ENCODE results near the gene PCDH1.
A peak's percentile ranks its signal among the peaks of the same experiment; 100 is the strongest.
"Not testable (repeated sequence)": the region's sequence is repeated elsewhere in the genome, so short reads cannot be mapped to it uniquely, and the experiment has no call there.

PCDH1 gene

DNA sequence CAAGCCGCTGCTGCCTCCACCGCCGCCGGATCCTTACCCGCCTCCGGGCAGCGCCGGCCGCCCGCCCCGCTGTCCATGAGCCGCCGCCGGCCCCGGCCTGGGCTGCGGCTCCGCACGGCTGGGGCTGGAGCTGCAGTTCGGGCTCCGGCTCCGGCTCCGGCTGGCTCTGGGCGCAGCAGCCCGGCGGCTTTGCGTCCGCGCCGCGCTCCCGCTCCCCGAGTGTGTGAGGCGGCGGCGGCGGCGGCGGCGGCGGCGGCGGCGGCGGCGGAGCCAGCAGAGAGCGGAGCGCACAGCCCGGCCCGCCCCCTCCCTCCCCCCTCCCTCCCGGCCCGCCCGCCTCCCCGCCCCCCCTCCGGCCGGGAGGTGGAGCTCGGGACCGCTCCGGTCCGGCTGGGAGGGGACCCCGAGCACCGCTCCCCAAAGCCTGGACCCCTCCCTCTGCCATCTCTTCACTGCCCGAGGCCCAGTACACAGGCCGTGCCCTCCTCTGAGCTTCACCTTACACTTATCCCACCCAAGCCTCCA is at the start of gene PCDH1:
Gene PCDH1 (minus strand): TSS at position 225 of the 525 bp plus-strand sequence. CDS start 148 bp downstream, at position 77.
- no peak for DNase-seq (ENCODE audit: low read depth in 2 of 2)

DNA sequence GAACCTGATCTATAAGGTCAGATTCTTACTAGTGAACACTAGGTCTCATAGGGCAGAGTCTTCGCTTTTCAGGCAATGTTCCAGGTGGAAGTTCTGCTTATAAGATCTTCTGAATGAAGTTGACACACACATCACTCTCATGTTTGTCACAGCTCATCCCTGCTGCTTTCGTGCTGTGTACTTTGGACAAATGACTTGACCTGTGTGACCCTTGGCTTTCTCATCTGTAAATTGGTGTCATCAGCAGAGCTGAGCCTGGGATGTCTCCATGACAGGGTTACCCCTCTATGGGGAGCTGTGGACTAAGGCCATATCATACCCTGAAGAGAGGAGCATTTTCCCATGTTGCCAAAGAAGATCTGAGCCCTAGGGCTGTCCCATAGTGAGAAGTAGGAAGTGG is 48.2 kb upstream of the PCDH1 start:
- no peak for DNase-seq (ENCODE audit: low read depth in 2 of 2)

DNA sequence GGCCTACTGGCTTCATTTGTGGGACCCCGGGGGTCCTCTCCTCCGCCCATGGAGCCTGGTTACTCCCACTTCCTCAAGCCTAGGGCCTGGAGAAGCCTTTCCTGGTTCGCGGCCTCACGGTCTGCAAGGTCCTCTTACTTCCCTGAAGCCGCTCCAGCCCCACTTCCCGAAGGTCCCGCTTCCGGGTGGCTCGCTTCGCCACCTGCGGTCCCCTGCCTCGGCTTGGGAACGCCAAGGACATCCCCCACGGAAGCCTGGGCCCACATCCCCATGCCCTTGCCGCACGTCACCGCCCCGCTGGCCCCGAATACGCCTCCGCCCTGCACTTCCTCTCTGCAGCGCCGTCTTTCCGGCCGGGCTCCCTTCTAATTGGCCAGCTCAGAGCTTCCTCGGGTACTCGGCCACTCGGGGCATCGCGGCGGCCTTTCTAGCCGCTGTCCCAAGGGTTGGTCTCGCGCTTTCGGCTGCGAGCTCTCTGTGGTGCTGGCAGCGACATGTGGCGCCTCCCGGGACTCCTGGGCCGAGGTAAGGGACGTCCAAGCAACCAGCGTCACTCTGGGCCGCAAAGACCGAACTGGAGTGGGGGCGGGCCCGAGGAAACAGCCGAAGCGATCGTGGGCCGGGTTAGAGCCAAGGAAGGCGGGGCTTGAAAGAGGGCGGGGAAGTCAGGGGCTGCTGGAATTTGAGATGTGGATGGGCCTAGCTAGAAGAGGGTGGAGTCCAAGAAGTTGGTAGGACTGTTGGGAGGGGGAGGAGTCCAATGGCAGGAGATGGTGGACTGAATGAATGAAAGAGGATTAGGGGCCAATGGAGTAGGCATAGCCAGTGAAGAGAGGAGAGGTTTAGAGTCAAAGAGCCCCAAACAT is 45.5 kb upstream of the PCDH1 start, which contains the start of gene DELE1:
Gene DELE1 (plus strand): TSS at position 424 of the 866 bp plus-strand sequence. CDS start 71 bp downstream, at position 495.
- DNase-seq (ENCODE audit: low read depth in 2 of 2) = peak; percentile 84

DNA sequence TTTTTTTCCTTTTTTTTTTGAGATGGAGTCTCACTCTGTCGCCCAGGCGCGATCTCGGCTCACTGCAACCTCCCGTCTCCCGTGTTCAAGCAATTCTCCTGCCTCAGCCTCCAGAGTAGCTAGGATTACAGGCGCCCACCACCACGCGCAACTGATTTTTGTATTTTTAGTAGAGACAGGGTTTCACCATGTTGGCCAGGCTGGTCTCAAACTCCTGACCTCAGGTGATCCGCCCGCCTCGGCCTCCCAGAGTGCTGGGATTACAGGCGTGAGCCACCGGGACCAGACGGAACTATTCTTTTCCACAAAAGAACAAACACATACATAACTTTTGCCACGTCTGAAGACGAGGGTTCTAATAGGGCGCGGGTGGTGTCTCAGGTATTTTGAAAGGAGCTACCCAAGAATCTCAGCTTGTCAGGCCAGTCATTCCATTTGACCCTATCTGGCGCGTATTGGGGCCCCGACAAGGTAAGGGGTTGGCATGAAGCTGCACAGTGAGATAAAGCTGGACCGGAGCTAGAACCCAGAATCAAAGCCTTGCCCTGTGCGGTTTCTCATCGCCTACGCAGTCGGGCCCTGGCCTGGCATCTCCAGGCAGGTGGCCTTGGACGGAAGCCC is 44.7 kb upstream of the PCDH1 start:
- not testable (repeated sequence) for DNase-seq (ENCODE audit: low read depth in 2 of 2)

DNA sequence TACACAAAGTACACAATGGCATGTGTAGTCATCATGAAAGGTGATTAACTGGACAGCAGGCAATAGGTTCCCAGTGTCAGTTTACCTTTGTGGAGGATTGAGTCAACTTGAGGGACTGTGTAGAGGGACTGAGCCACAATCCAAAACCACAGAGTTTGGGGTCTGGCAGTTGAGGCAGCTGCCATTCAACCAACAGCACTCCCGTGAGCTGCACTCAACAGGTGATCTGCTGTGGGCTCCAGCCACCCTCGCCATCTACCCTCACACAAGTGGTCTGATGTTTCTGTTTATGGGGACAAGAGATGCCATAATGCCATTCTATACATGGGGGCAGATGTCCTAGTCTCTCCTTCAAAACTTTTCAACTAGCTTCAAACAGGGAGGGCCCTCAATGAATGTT is 42.6 kb upstream of the PCDH1 start:
- DNase-seq (ENCODE audit: low read depth in 2 of 2) = no peak

DNA sequence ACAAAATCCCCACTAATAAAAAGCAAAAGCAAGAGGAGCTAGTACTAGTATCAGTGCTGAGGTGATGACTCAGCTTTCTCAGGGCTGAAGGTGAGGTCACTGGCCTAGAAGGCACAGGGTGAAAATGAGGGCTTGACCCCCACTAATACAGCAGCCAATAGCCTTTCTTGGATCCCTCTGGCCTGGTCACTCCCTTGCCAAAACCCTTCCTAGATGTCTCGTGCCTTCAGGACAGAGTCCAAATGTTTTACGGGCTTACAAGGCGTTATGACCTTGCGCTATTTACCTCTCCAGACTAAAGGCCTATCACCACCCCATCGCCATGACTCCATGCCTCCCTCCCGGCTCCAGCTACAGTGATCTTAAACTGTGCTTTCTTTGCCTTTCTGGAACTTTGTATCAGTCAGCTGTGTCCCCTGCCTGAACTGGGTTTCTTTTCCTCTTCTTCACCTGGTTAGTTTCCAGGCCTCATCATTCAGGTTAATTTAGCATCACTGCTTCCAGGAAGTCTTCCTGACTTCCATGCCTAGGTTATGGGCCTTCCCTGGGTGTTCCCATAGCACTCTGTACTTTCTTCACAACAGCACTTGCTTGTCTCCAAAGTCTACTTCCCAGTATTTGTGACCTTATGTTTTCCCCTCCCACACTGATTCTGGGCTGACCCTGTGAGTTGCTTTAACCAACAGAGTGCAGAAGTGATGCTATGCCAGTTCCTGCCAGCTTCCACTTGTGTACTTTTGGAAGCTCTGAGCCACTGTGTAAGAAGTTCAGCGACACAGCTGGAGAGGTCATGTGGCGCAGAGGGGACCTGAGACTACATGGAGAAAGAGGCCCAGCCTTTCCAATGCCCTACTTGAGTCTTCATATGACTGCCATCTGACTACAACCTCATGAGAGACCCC is 41.3 kb upstream of the PCDH1 start:
- no peak for DNase-seq (ENCODE audit: low read depth in 2 of 2)

DNA sequence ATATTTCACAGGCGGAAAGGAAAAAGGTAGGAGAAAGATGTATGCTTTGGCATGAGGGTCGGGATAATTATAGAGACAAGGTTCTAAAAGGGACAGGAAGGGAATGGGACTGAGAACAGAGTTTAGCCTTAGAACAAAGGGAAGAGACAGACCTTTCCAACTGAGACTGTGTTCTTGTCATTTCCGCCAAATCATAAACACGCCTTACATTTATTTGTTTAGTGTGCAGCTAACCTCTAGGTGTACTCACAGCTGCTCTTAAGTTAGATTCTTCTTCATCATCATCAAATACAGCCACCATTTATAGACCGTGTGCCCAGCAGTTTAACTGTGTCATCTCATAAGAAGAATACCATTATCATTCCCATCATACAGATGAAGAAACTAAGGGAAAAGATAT is 39.5 kb upstream of the PCDH1 start:
- no peak for DNase-seq (ENCODE audit: low read depth in 2 of 2)

DNA sequence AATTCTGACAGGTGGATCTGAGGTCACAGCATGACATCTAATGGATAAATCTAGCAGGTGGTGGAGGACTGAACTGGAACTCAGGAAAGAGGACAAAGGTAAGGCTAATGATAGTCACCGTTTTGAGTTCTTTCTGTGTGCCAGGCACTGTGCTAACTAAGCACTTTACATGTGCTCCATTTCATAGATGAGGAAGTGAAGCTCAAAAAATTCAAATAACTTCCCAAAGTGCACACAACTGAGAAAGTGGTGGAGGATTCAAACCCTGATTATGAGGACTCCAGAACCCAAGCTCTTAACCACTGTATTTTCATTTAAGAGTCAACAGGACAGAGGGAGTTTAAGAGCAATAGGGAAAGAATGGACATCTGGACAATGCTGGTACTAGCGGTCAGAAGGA is 38.3 kb upstream of the PCDH1 start:
- DNase-seq (ENCODE audit: low read depth in 2 of 2) = no peak

DNA sequence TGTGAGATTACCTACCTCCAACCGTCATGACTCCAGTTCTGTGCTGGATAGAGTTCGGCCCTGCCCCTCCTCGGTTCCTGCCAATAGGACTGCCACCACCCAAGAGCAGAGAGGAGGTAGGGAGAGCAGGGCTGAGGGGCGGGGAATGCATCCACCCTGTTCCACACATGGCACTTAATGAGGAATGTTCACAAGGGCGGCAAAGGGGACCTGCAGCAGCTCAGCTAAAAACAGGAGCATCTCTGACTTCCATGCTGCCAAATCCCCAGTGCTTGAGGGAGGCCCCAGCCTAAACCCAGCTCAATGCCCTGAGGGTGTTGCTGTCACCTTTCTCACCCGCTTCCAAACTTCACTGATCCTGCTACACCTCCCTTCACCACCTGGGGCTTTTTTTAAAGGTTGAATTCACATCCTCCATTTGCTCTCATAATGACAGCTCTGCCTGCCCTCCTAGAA is 37.7 kb upstream of the PCDH1 start:
- DNase-seq (ENCODE audit: low read depth in 2 of 2) = no peak

DNA sequence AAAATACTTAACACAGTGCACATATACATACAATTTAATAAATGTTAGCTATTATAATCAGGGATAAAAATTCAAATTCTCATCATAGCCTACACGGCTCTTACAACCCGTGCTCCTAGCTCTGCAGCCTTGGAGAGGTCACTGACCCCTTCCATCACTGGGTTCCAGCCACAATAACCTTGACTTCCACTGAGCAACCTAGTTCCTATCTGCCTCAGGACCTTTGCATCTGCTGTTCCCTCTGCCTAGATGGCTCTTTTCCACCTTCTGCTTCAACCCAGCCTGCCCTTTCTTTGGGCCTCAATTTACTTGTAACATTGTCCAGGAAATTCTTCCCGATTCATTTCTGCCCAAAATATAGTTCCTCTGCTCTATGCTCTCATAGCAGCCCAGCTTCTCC is 36.6 kb upstream of the PCDH1 start:
- no peak for DNase-seq (ENCODE audit: low read depth in 2 of 2)

DNA sequence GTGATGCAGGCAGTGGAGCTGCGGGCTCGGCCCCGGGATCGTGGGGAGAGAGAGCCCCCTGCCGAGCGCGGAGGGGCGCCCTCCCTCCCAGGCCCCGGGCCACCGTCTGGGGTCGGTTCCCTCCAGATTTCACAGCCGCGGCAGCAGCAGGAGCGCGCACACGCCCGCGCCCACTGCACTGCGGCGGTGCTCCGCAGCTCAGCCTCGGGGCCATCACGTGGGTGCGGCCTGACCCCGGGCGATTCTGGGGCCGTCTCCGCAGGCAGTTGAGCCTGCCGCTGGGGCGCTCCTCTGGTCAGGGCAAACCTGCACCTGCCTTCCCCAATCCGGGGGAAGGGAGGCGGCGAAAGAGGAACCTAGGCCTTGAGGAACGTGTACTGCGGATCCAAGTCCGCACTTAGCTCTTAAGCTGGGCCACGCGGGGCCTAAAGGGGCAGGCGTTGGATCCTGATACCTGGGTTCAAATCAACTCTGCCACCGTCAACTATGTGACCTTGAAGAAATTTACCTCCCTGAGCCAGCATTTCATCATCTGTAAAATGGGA is 36.1 kb upstream of the PCDH1 start:
- no peak for DNase-seq (ENCODE audit: low read depth in 2 of 2)

DNA sequence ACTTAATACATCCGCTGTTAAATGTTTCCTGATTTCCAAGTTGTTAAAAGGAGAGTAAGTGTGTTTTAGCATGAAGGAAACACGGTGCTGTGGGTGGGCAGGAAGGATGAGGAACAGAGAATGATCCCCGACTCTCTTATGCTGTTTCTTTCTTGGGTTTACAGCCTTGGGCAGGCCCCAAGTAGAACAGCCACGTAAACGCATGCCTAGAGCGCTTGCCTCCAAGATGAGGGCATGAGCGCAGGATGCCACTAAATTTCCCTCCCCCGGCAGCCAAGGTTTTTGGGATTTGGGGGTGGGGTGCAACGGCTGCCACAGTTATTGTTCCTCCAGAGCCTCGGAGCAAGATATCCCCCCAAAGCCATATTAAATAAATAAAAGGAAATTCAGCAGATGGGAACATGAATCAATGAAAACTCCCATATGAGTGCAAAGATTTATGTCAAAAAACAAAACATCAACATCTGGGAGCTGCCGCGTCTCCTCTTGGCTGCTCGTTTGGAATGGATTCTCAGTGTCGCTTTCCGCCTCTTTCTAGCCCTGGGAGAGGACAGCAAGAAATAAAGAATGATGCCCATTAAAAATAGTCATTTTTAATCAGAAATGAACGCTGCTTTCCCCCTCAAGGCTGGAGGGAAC is 35.5 kb upstream of the PCDH1 start:
- DNase-seq (ENCODE audit: low read depth in 2 of 2) = no peak

DNA sequence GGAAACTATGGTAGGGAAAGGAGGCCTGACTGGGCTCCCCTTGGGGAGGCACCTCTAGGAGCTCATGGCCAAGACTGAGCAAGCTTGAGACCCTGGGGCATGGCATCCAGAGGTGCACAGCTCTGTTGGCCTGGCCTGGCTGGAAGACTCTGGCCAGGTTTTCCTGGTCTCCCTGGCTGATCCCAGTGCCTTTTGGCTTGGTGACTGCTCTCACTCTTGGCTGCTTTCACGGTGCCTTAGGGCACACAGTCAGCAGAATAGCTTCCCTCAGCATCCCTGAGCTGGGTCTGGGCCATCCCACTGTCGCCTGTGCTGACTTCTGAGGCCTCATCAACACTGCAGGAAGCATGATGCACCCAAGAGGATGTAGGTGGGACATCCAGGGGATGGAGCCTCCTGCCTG is 32.1 kb upstream of the PCDH1 start:
- no peak for DNase-seq (ENCODE audit: low read depth in 2 of 2)

DNA sequence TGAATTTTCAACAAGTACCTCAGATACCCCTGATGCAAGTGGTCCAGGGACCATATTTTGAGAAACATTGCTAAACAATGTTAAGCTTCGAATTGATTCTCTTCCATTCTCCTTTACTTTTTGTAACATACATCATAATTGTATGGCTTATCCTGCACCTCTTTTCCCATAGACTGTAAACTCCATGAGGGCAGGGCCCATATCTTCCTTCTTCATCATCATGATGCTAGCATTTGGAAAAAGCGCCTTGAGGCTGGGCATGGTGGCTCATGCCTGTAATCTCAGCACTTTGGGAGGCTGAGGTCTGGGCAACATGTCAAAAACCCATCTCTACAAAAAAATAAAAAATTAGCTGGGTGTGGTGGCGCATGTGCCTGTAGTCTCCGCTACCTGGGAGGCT is 31.0 kb upstream of the PCDH1 start:
- DNase-seq (ENCODE audit: low read depth in 2 of 2) = no peak

DNA sequence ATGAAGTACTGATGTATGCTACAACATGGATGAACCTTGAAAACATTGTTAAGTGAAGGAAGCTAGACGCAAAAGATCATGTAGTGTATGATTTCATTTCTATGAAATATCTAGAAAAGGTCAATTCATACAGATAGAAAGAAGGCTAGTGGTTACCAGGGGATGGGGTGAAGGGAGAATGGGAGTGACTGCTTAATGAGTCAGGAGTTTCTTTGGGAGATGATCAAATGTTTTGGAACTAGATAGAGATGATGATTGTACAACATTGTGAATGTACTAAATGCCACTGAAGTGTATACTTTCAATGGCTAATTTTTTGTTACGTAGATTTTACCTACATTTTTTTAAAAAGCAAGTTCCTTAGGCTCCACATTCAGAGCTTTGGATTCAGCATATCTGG is 30.6 kb upstream of the PCDH1 start:
- DNase-seq (ENCODE audit: low read depth in 2 of 2) = no peak

DNA sequence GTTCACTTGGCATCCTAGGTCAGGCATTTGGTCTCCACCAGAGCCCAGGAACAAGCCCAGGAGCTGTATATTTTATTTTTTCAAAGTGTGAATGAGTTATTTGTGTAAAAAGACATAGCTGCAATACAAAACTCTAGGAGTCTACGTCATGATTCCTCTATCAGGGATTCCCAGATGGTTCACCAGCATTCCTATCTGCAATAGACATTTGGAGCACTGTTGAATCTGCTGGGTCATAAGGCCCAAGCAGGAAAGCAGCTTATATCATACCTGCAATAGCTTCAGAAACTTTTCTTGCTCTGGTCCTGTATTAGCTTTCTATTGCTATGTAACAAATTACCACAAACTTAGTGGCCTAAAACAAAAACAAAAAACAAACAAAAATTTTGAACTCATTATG is 28.8 kb upstream of the PCDH1 start:
- DNase-seq (ENCODE audit: low read depth in 2 of 2) = no peak

DNA sequence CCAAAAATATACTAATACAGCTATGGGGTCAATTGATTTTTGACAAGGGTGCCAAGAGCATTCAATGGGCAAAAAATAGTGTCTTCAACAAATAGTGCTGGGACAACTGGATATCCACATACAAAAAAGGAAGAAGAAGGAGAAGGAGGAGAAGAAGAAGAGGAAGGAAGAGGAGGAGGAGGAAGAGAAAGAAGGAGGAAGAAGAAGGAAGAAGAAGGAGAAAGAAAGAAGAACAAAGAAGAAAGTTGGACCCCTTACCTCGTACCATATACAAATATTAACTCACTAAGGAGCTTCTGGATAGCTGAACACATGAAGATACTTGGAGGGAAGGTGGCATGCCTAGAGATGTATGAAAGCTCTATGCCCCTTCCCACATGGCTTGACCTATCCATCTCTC is 28.3 kb upstream of the PCDH1 start:
- no peak for DNase-seq (ENCODE audit: low read depth in 2 of 2)

DNA sequence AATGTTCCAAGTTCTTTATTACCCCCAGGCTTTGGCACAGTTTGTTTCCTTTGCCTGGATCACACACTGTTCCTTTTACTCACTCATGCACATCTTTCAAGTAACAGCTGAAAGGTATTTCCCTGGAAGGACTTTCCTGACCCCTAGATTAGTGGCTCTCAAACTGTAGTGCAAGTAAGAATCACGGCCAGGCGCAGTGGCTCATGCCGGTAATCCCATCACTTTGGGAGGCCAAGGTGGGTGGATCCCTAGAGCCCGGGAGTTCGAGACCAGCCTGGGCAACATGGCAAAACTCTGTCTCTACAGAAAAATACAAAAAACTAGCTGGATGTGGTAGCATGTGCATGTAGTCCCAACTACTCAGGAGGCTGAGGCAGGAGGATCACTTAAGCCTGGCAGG is 26.3 kb upstream of the PCDH1 start:
- no peak for DNase-seq (ENCODE audit: low read depth in 2 of 2)

DNA sequence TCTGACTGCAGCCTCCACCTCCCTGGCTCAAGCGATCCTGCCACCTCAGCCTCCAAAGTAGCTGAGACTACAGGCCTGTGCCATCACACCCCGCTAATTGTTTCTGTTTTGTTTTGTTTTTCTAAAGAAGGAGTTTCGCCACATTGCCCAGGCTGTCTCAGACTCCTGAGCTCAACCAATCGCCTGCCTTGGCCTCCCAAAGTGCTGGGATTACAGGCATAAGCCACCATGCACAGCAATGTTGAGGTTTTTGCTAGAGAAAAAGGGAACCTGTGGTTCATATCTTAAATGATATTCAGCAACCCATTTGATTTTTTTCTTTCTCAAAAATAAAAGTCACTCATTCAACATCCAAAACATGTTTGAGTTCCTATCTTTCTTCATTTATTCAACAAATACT is 25.1 kb upstream of the PCDH1 start:
- DNase-seq (ENCODE audit: low read depth in 2 of 2) = no peak

DNA sequence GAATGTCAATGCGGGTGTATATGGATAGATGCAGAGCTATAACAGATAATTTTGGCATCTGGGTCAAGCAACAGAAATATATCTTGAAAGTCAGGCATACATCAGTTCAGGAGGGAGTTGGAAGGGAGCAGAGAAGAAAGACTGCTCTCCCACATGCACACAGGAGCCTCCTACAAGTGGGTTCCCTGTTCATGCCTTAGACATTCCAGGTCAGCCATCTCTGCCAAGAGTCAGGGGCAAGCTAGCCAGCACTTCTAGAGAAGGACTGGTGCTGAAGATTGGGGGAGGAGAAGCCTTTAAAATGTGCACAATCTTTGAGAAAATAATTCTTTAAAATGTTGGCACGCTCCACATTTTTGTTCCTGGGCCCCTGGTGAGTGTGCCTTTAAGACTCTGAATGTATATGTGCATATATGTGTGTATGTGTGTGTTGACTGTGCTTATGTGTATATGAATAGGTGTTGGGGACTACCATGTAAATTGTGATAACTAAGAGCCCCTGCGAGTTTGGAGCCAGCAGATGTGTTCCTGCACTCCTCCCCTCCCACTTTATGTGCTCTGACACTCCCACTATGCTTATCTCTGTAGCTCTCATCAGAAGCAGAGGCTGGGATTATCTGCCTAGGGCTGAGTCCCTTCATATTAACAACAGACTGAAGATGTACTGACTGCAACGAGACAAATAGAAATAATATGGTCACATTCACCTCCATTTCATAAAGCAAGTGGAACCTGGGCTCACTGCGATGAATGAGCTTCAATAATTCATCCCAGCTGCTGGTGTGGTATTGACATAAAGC is 24.0 kb upstream of the PCDH1 start:
- DNase-seq (ENCODE audit: low read depth in 2 of 2) = no peak

All from fibroblast of skin of left quadriceps (primary cell).